Hepatocyte (in vitro differentiated cells): Measurements from ENCODE around the gene LPP. TPM values are rescaled to one million over a fixed set of nuclear protein-coding genes. Genes with fewer than 3 reads are reported as not detected.

Source experiments
- DNase-seq: peaks from one replicate; pipeline ENCODE4 v3.0.0-alpha.2; 2016; ENCODE audit warnings: low spot score
- H2AFZ ChIP-seq: fragments of 200-600 bp; sonication (generic); 2 replicates; pipeline ENCODE4 v1.6.0; 2016; ENCODE audit warnings: antibody characterized with exemption, mild to moderate bottlenecking
- H3K27ac ChIP-seq: fragments of 200-600 bp; sonication (generic); 2 replicates; pipeline ENCODE4 v1.5.1; 2016; ENCODE audit warnings: mild to moderate bottlenecking
- H3K27me3 ChIP-seq: fragments of 200-600 bp; sonication (generic); 2 replicates; pipeline ENCODE4 v1.6.1; 2016
- H3K36me3 ChIP-seq: fragments of 200-600 bp; sonication (generic); replicated peaks from 2 replicates; pipeline ENCODE4 v1.5.1; 2016; ENCODE audit warnings: low read depth; ENCODE audit not compliant: insufficient read depth
- H3K4me1 ChIP-seq: fragments of 200-600 bp; sonication (generic); 2 replicates; pipeline ENCODE4 v1.5.1; 2016; ENCODE audit warnings: mild to moderate bottlenecking, moderate library complexity; ENCODE audit not compliant: insufficient read depth
- H3K4me2 ChIP-seq: fragments of 200-600 bp; sonication (generic); 2 replicates; pipeline ENCODE4 v1.6.0; 2016
- H3K4me3 ChIP-seq: fragments of 200-600 bp; sonication (generic); 2 replicates; pipeline ENCODE4 v1.5.1; 2016; ENCODE audit warnings: mild to moderate bottlenecking
- H3K79me2 ChIP-seq: fragments of 200-600 bp; sonication (generic); 2 replicates; pipeline ENCODE4 v1.6.0; 2017; ENCODE audit warnings: mild to moderate bottlenecking
- H3K9me2 ChIP-seq: fragments of 200-600 bp; sonication (generic); replicated peaks from 2 replicates; pipeline ENCODE4 v1.6.0; 2017; ENCODE audit warnings: mild to moderate bottlenecking; ENCODE audit not compliant: insufficient read depth
- H3K9me3 ChIP-seq: fragments of 200-600 bp; sonication (generic); 2 replicates; pipeline ENCODE4 v1.5.1; 2016; ENCODE audit warnings: low read depth, mild to moderate bottlenecking
- H4K20me1 ChIP-seq: fragments of 200-600 bp; sonication (generic); 2 replicates; pipeline ENCODE4 v1.6.0; 2016; ENCODE audit warnings: mild to moderate bottlenecking; ENCODE audit not compliant: insufficient read depth, poor library complexity, severe bottlenecking
- EZH2 ChIP-seq: fragments of 200-600 bp; sonication (generic); IDR thresholded peaks from 2 replicates; pipeline ENCODE4 v1.6.1; 2016; ENCODE audit warnings: antibody characterized with exemption, mild to moderate bottlenecking, borderline replicate concordance
- EZH2phosphoT487 ChIP-seq: fragments of 200-600 bp; sonication (generic); IDR thresholded peaks from one replicate; pipeline ENCODE4 v1.6.1; 2018; ENCODE audit warnings: antibody characterized with exemption, mild to moderate bottlenecking, low read depth, moderate library complexity; ENCODE audit not compliant: unreplicated experiment, severe bottlenecking
- WGBS: methylation state at CpG from one replicate; pipeline ENCODE4 v1.1.6; 2016; ENCODE audit warnings: low lambda C conversion rate; ENCODE audit errors: missing lambda C conversion rate; 5-methylcytosine and 5-hydroxymethylcytosine counted together
- polyA plus RNA-seq: library from polyadenylated mRNA; unstranded; fragments of >200 nt; fragmentation: Nextera tagmentation; extraction: Ambion mirVana; gene quantifications from 2 replicates; pipeline ENCODE4 v1.2.1, GENCODE V29; 2016
- total RNA-seq: library from RNA; depleted of rRNA; stranded (reverse); fragments of >200 nt; gene quantifications from 2 replicates; pipeline ENCODE4 v1.2.3, GENCODE V29; 2014
- TF ChIP-seq, protein P1 (sequence below): fragments of 200-600 bp; sonication (generic); IDR thresholded peaks from 2 replicates; pipeline ENCODE4 v1.5.1; 2016; ENCODE audit warnings: antibody characterized with exemption, mild to moderate bottlenecking; ENCODE audit not compliant: poor library complexity

Gene LPP
- total and polyA plus RNA-seq, 2 experiments from 2014 or later: 53.2 to 73.8 TPM

DNA sequence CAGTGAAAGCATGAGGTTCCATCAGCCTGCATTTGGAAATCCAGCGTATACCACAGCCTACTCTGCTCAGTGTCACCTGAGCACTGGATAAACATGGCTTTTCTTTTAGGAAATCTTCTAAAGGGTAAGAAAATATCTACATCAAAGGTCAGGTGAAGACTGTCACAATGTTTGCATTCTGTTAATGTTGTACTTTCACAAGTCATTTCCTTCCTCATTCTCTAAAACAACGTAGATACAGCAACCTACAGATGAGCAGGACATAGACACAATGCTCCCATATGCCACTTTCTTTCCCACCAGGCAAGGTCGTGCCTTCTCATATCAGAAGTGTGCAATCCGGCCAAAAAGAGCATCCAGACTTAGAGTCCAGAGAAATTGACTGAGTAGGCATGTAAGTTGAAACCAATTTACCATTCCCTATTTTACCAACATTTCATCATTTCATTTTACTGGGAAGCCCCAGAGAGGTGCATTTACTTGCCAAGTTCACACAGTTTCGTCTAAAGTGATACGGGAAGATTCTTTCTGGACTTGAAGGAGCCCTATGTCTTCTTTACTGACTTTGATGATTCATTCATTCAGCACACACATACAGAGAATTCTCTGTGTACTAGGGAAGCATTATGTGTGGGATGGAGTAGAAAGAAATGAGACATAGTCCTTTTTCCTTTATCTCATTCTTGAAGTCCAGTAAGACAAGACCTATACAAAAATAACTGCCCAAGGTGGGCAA is 30.6 kb upstream of the LPP start:
- no peaks in the 10 kb centered on the region for H3K9me2 ChIP-seq
- no peaks in the 10 kb centered on the region for H3K79me2 ChIP-seq
- no peak overlapping the region for H3K4me3 ChIP-seq
- peak overlapping the region; percentile 89 for H3K27ac ChIP-seq
- peaks cover 26% of the 10 kb centered on the region for H3K4me1 ChIP-seq
- peak overlapping the region; percentile 48 for H3K4me2 ChIP-seq
- DNase-seq: no peak
- WGBS: 63% methylated on average over 6 of the region's 6 CpGs
- no peaks in the 10 kb centered on the region for H3K27me3 ChIP-seq
- no peaks in the 10 kb centered on the region for H4K20me1 ChIP-seq
- no peaks in the 10 kb centered on the region for H3K9me3 ChIP-seq
- H2AFZ ChIP-seq: no peak overlapping the region
- no peaks in the 10 kb centered on the region for H3K36me3 ChIP-seq
- TF ChIP-seq EZH2phosphoT487: no peak
- no peak for TF ChIP-seq EZH2

DNA sequence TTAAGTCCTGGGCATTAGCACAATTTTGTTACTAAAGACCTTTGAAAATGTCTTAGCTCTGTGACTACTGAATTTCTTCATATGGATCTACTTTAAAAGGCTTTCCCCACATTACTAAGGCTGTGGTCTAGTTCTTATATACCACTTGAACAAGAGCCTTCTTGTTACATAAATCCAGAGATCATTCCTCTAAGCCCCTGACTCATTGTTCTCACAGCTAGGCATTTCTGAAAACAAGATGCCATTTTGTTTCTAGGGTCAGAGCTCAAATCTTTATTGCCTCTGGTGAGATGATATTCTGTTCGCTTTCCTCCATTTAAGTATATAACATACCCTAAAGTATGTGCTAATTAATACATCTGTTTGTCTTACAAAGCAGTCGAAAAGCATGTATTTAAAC is 29.8 kb upstream of the LPP start:
- WGBS: 54% methylated on average over 2 of the region's 2 CpGs

DNA sequence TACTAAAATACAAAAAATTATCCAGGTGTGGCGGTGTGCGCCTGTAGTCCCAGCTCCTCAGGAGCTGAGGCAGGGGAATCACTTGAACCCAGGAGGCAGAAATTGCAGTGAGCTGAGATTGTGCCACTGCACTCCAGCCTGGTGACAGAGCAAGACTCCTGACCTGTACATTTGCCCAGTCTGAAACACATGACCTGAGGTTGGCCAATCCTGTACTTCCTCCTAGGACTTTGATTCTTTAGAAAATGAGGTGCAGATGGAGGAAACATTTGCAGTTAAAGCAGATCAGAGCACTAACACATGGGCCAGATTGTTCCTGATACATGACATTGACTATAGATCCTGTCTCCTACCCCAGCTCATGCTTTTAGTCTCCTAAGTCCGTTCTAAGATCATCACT is 28.9 kb upstream of the LPP start:
- TF ChIP-seq EZH2 (no peak), EZH2phosphoT487 (no peak)
- TF ChIP-seq, protein P1, sequence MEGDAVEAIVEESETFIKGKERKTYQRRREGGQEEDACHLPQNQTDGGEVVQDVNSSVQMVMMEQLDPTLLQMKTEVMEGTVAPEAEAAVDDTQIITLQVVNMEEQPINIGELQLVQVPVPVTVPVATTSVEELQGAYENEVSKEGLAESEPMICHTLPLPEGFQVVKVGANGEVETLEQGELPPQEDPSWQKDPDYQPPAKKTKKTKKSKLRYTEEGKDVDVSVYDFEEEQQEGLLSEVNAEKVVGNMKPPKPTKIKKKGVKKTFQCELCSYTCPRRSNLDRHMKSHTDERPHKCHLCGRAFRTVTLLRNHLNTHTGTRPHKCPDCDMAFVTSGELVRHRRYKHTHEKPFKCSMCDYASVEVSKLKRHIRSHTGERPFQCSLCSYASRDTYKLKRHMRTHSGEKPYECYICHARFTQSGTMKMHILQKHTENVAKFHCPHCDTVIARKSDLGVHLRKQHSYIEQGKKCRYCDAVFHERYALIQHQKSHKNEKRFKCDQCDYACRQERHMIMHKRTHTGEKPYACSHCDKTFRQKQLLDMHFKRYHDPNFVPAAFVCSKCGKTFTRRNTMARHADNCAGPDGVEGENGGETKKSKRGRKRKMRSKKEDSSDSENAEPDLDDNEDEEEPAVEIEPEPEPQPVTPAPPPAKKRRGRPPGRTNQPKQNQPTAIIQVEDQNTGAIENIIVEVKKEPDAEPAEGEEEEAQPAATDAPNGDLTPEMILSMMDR: no peak
- Histone ChIP-seq H3K4me3 (no peak overlapping the region), H3K4me1 (peaks cover 26% of the 10 kb centered on the region), H3K27ac (peak overlapping the region; percentile 89), H4K20me1 (no peaks in the 10 kb centered on the region), H2AFZ (no peak overlapping the region), H3K9me2 (no peaks in the 10 kb centered on the region), H3K9me3 (no peaks in the 10 kb centered on the region), H3K36me3 (no peaks in the 10 kb centered on the region), H3K27me3 (no peaks in the 10 kb centered on the region), H3K4me2 (no peak overlapping the region), H3K79me2 (no peaks in the 10 kb centered on the region)
- DNase-seq: no peak
- 94% methylated on average over 3 of the region's 3 CpGs for WGBS

More for the DNA sequence above, 29.8 kb upstream of the LPP start:
- H3K36me3 ChIP-seq: no peaks in the 10 kb centered on the region
- peak overlapping the region; percentile 89 for H3K27ac ChIP-seq
- H3K4me3 ChIP-seq: no peak overlapping the region
- no peak overlapping the region for H2AFZ ChIP-seq
- H3K4me2 ChIP-seq: peak overlapping the region; percentile 48
- H3K79me2 ChIP-seq: no peaks in the 10 kb centered on the region
- H3K4me1 ChIP-seq: peaks cover 26% of the 10 kb centered on the region
- H3K9me3 ChIP-seq: no peaks in the 10 kb centered on the region
- no peak for DNase-seq
- H3K9me2 ChIP-seq: no peaks in the 10 kb centered on the region
- TF ChIP-seq EZH2 (no peak), EZH2phosphoT487 (no peak)
- TF ChIP-seq, protein P1: no peak
- no peaks in the 10 kb centered on the region for H4K20me1 ChIP-seq
- no peaks in the 10 kb centered on the region for H3K27me3 ChIP-seq

- no peaks in the 10 kb centered on the region for H4K20me1 ChIP-seq
- H3K9me2 ChIP-seq: no peaks in the 10 kb centered on the region
- peaks cover 26% of the 10 kb centered on the region for H3K4me1 ChIP-seq
- WGBS: 88% methylated on average over 2 of the region's 2 CpGs
- TF ChIP-seq EZH2: no peak
- TF ChIP-seq EZH2phosphoT487: no peak
- TF ChIP-seq, protein P1: no peak
- H3K9me3 ChIP-seq: no peaks in the 10 kb centered on the region
- H3K4me3 ChIP-seq: no peak overlapping the region
- H3K36me3 ChIP-seq: no peaks in the 10 kb centered on the region
- H2AFZ ChIP-seq: no peak overlapping the region
- H3K27me3 ChIP-seq: no peaks in the 10 kb centered on the region
- H3K27ac ChIP-seq: no peak overlapping the region
- H3K4me2 ChIP-seq: no peak overlapping the region
- DNase-seq: no peak
- no peaks in the 10 kb centered on the region for H3K79me2 ChIP-seq
Measured at GRCh38 chr3:188126276-188126675, 27.7 kb upstream of the LPP start.
